Naive thymus-derived CD8-positive, alpha-beta T cell (primary cell): Measurements from ENCODE around the gene CERS6. TPM values are rescaled to one million over a fixed set of nuclear protein-coding genes. Genes with fewer than 3 reads are reported as not detected.

ENCODE experiments used
- ATAC-seq, 2 donors: fragments of 150-1000 bp; cut with Tn5 transposase in 1 of 2; sonication (Bioruptor Pico), chemical (Tn5 transposase) in 1 of 2; 1 replicate in 1 of 2; 2 replicates in 1 of 2; pipeline ENCODE4 v1.10.0; 2021; ENCODE audit warnings: mild to moderate bottlenecking in 2 of 2, moderate library complexity in 2 of 2
- POLR2A ChIA-PET: fragments of 350-600 bp; sonication (Branson Sonifier 250); formaldehyde crosslinking; loops from one replicate; lab custom pipeline; 2021; ENCODE audit warnings: antibody characterized with exemption; lab: Charles Lee
- DNase-seq, 10 donors: peaks; one replicate each; pipeline versions ENCODE4 v3.0.0 to v3.0.0-alpha.2; 2020 to 2022
- H3K27ac Mint-ChIP-seq, 10 donors: one replicate each; pipeline ENCODE4 v1.8.0; 2020 to 2022; ENCODE audit warnings: mild to moderate bottlenecking in 10 of 10, mixed read lengths in 10 of 10, moderate library complexity in 4 of 10, inconsistent platforms in 1 of 10
- H3K27me3 Mint-ChIP-seq, 5 donors: one replicate each; pipeline ENCODE4 v1.8.0; 2021 to 2022; ENCODE audit warnings: mixed read lengths in 5 of 5
- H3K36me3 Mint-ChIP-seq, 3 donors: one replicate each; pipeline ENCODE4 v1.8.0; 2020 to 2022; ENCODE audit warnings: mixed read lengths in 3 of 3, mild to moderate bottlenecking in 2 of 3, inconsistent platforms in 1 of 3
- H3K4me1 Mint-ChIP-seq, 4 donors: one replicate each; pipeline ENCODE4 v1.8.0; 2021 to 2022; ENCODE audit warnings: mixed read lengths in 4 of 4
- H3K4me3 Mint-ChIP-seq, 10 donors: one replicate each; pipeline ENCODE4 v1.8.0; 2020 to 2022; ENCODE audit warnings: mild to moderate bottlenecking in 10 of 10, mixed read lengths in 10 of 10, moderate library complexity in 6 of 10, inconsistent platforms in 1 of 10
- H3K9me3 Mint-ChIP-seq, 9 donors: one replicate each; pipeline ENCODE4 v1.8.0; 2020 to 2022; ENCODE audit warnings: mixed read lengths in 9 of 9, mild to moderate bottlenecking in 3 of 9, inconsistent platforms in 1 of 9, moderate library complexity in 1 of 9
- polyA plus RNA-seq, 3 donors: library from polyadenylated mRNA; unstranded; fragments of 300-500 nt; fragmentation: Illumina TruSeq; gene quantifications; one replicate each; pipeline ENCODE4 v1.2.3, GENCODE V29; 2021
- total RNA-seq, 8 experiments: library from RNA in 2 of 8; stranded (reverse) in 2 of 8; gene quantifications; one replicate each; pipeline ENCODE4 v1.2.3 and lab custom pipeline; 2021 to 2026

Gene CERS6
- total and polyA plus RNA-seq, 5 experiments from 2014 or later: 9.5 to 29.3 (median 17.4) TPM

GRCh38 chr2:168683996-168684395 lies 227.9 kb downstream of the CERS6 start:
- Mint-ChIP-seq H3K36me3 (peaks cover 0 to 9% (median 1%) of the 10 kb centered on the region in 3 donors), H3K27me3 (no peaks in the 10 kb centered on the region), H3K27ac (no peak overlapping the region), H3K4me3 (no peak overlapping the region), H3K4me1 (peaks cover 6 to 22% (median 12%) of the 10 kb centered on the region in 4 donors), H3K9me3 (no peaks in the 10 kb centered on the region)
- POLR2A ChIA-PET: no interaction called here
- ATAC-seq (no peak), DNase-seq (no peak)

GRCh38 chr2:168684921-168685599 lies 229.0 kb downstream of the CERS6 start:
- DNase-seq (no peak), ATAC-seq (no peak)
- H3K9me3 Mint-ChIP-seq: no peaks in the 10 kb centered on the region
- peaks cover 0 to 9% (median 1%) of the 10 kb centered on the region in 3 donors for H3K36me3 Mint-ChIP-seq
- H3K27ac Mint-ChIP-seq: no peak overlapping the region
- POLR2A ChIA-PET: no interaction called here
- H3K4me3 Mint-ChIP-seq: no peak overlapping the region
- H3K4me1 Mint-ChIP-seq: peaks cover 5 to 18% (median 10%) of the 10 kb centered on the region in 4 donors
- no peaks in the 10 kb centered on the region for H3K27me3 Mint-ChIP-seq

- no peak overlapping the region for H3K4me3 Mint-ChIP-seq
- ATAC-seq (no peak), DNase-seq (no peak)
- H3K4me1 Mint-ChIP-seq: peaks cover 7 to 14% (median 10%) of the 10 kb centered on the region in 4 donors
- H3K9me3 Mint-ChIP-seq: no peaks in the 10 kb centered on the region
- no peaks in the 10 kb centered on the region for H3K27me3 Mint-ChIP-seq
- peaks cover 0 to 16% (median 4%) of the 10 kb centered on the region in 3 donors for H3K36me3 Mint-ChIP-seq
- POLR2A ChIA-PET: interaction anchor here (0.6 to 0.7 kb wide), 2 partner anchors 53 to 242 kb away, joined by 4 to 7 read pairs; no protein-coding TSS in a partner anchor
- no peak overlapping the region for H3K27ac Mint-ChIP-seq
These were observed 229.8 kb downstream of the CERS6 start for GRCh38 chr2:168685600-168686451.

GRCh38 chr2:168686452-168687191 lies 230.6 kb downstream of the CERS6 start:
- no peaks in the 10 kb centered on the region for H3K9me3 Mint-ChIP-seq
- no peaks in the 10 kb centered on the region for H3K27me3 Mint-ChIP-seq
- no peak overlapping the region for H3K4me3 Mint-ChIP-seq
- H3K4me1 Mint-ChIP-seq: peaks cover 7 to 14% (median 9%) of the 10 kb centered on the region in 4 donors
- POLR2A ChIA-PET: interaction anchor here (0.6 to 0.7 kb wide), 2 partner anchors 52 to 243 kb away, joined by 4 to 7 read pairs; no protein-coding TSS in a partner anchor
- ATAC-seq (no peak), DNase-seq (no peak)
- peaks cover 0 to 24% (median 10%) of the 10 kb centered on the region in 3 donors for H3K36me3 Mint-ChIP-seq
- H3K27ac Mint-ChIP-seq: no peak overlapping the region

GRCh38 chr2:168687314-168687713 lies 231.2 kb downstream of the CERS6 start:
- H3K4me3 Mint-ChIP-seq: no peak overlapping the region
- H3K27me3 Mint-ChIP-seq: no peaks in the 10 kb centered on the region
- ATAC-seq (peak in 1 of 2 donors; percentile 39), DNase-seq (peak in 7 of 10 donors; percentile 9 to 65 (median 24))
- POLR2A ChIA-PET: interaction anchor here (0.7 kb wide), 1 partner anchor 354 kb away, joined by 3 read pairs; no protein-coding TSS in a partner anchor
- no peaks in the 10 kb centered on the region for H3K9me3 Mint-ChIP-seq
- H3K4me1 Mint-ChIP-seq: peaks cover 7 to 14% (median 9%) of the 10 kb centered on the region in 4 donors
- H3K27ac Mint-ChIP-seq: no peak overlapping the region
- peaks cover 0 to 30% (median 13%) of the 10 kb centered on the region in 3 donors for H3K36me3 Mint-ChIP-seq

GRCh38 chr2:168690381-168690885 lies 234.4 kb downstream of the CERS6 start:
- no peak for ATAC-seq
- H3K4me3 Mint-ChIP-seq: no peak overlapping the region

GRCh38 chr2:168691221-168691620 lies 235.1 kb downstream of the CERS6 start:
- Mint-ChIP-seq H3K4me1 (peaks cover 2 to 13% (median 10%) of the 10 kb centered on the region in 4 donors), H3K36me3 (peaks cover 3 to 50% (median 31%) of the 10 kb centered on the region in 3 donors), H3K27ac (peak overlapping the region in 1 of 10 donors; percentile 58), H3K27me3 (no peaks in the 10 kb centered on the region), H3K9me3 (no peaks in the 10 kb centered on the region), H3K4me3 (no peak overlapping the region)
- ATAC-seq (no peak), DNase-seq (no peak)
- POLR2A ChIA-PET: no interaction called here

More at GRCh38 chr2:168690381-168690885, 234.4 kb downstream of the CERS6 start:
- POLR2A ChIA-PET: interaction anchor here (0.6 kb wide), 1 partner anchor 25 kb away, joined by 3 read pairs; no protein-coding TSS in a partner anchor
- DNase-seq: no peak
- no peaks in the 10 kb centered on the region for H3K9me3 Mint-ChIP-seq
- no peaks in the 10 kb centered on the region for H3K27me3 Mint-ChIP-seq
- peaks cover 0 to 47% (median 24%) of the 10 kb centered on the region in 3 donors for H3K36me3 Mint-ChIP-seq
- H3K4me1 Mint-ChIP-seq: peaks cover 6 to 13% (median 8%) of the 10 kb centered on the region in 4 donors
- peak overlapping the region in 1 of 10 donors; percentile 29 for H3K27ac Mint-ChIP-seq

- no peaks in the 10 kb centered on the region for H3K9me3 Mint-ChIP-seq
- H3K27ac Mint-ChIP-seq: peak overlapping the region in 1 of 10 donors; percentile 69
- H3K36me3 Mint-ChIP-seq: peaks cover 8 to 61% (median 40%) of the 10 kb centered on the region in 3 donors
- no peak overlapping the region for H3K4me3 Mint-ChIP-seq
- ATAC-seq (no peak), DNase-seq (no peak)
- peaks cover 0 to 13% (median 10%) of the 10 kb centered on the region in 4 donors for H3K4me1 Mint-ChIP-seq
- POLR2A ChIA-PET: no interaction called here
- H3K27me3 Mint-ChIP-seq: no peaks in the 10 kb centered on the region
These were observed 236.2 kb downstream of the CERS6 start for GRCh38 chr2:168692132-168692744.

- no peak for ATAC-seq
- H3K36me3 Mint-ChIP-seq: peaks cover 16 to 78% (median 52%) of the 10 kb centered on the region in 3 donors
- no peak for DNase-seq
- POLR2A ChIA-PET: no interaction called here
- no peak overlapping the region for H3K27ac Mint-ChIP-seq
- no peaks in the 10 kb centered on the region for H3K27me3 Mint-ChIP-seq
- H3K9me3 Mint-ChIP-seq: peaks cover 0 to 2% (median 0%) of the 10 kb centered on the region in 9 donors
- H3K4me1 Mint-ChIP-seq: peaks cover 0 to 13% (median 10%) of the 10 kb centered on the region in 4 donors
- no peak overlapping the region for H3K4me3 Mint-ChIP-seq
These were observed 238.1 kb downstream of the CERS6 start for GRCh38 chr2:168694173-168694572.

GRCh38 chr2:168694866-168695265 lies 238.8 kb downstream of the CERS6 start:
- H3K4me1 Mint-ChIP-seq: peaks cover 0 to 10% (median 9%) of the 10 kb centered on the region in 4 donors
- no peak for ATAC-seq
- POLR2A ChIA-PET: no interaction called here
- peaks cover 16 to 80% (median 52%) of the 10 kb centered on the region in 3 donors for H3K36me3 Mint-ChIP-seq
- peaks cover 0 to 2% (median 0%) of the 10 kb centered on the region in 9 donors for H3K9me3 Mint-ChIP-seq
- H3K27me3 Mint-ChIP-seq: no peaks in the 10 kb centered on the region
- H3K27ac Mint-ChIP-seq: no peak overlapping the region
- DNase-seq: no peak
- no peak overlapping the region for H3K4me3 Mint-ChIP-seq

- Mint-ChIP-seq H3K36me3 (peaks cover 16 to 56% (median 40%) of the 10 kb centered on the region in 3 donors), H3K4me1 (peaks cover 0 to 14% (median 10%) of the 10 kb centered on the region in 4 donors), H3K27me3 (no peaks in the 10 kb centered on the region), H3K27ac (peak overlapping the region in 1 of 10 donors; percentile 28), H3K9me3 (peaks cover 0 to 2% (median 0%) of the 10 kb centered on the region in 9 donors), H3K4me3 (no peak overlapping the region)
- ATAC-seq: no peak
- no peak for DNase-seq
- POLR2A ChIA-PET: no interaction called here
These were observed 241.6 kb downstream of the CERS6 start for GRCh38 chr2:168697668-168698121.
